ENCODE data around the gene UBR4.

The UBR4 gene

DNA sequence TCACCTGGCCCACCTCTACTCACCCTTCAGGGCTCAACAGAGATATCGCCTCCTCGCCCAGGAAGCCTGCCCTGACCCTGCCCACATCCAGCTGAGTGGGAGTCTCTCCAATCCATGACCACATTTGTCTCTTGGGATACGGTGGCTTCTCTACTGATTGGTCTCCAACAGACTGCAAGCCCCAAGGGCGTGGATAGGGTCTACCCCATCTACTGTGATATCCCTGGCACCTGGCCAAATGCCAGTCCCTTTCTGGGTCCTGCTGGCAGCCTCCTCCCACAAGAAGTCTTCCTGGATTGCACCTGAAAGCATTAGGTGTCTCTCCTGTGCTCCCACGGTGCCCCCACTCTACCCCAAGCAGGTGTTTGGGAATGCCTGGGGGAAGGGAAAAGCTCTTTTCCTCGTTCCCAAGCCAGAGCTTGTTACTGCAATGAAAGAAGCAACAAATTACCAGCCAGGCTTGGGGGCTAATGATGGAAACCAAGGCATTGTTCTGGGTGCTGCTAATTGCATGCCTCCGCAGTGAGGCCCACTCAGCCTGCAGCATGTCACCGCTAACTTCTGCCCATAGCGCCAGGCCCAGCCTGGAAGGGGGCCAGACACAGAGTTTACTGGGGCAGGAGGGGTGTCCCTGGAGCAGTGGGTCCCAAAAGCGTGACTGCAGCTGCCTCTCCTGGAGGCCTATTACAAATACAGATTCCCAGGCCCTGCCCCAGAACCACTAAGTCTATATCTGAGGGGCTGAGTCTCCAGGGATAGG, 162.9 kb downstream of the UBR4 start:
- DNase-seq: no peak

DNA sequence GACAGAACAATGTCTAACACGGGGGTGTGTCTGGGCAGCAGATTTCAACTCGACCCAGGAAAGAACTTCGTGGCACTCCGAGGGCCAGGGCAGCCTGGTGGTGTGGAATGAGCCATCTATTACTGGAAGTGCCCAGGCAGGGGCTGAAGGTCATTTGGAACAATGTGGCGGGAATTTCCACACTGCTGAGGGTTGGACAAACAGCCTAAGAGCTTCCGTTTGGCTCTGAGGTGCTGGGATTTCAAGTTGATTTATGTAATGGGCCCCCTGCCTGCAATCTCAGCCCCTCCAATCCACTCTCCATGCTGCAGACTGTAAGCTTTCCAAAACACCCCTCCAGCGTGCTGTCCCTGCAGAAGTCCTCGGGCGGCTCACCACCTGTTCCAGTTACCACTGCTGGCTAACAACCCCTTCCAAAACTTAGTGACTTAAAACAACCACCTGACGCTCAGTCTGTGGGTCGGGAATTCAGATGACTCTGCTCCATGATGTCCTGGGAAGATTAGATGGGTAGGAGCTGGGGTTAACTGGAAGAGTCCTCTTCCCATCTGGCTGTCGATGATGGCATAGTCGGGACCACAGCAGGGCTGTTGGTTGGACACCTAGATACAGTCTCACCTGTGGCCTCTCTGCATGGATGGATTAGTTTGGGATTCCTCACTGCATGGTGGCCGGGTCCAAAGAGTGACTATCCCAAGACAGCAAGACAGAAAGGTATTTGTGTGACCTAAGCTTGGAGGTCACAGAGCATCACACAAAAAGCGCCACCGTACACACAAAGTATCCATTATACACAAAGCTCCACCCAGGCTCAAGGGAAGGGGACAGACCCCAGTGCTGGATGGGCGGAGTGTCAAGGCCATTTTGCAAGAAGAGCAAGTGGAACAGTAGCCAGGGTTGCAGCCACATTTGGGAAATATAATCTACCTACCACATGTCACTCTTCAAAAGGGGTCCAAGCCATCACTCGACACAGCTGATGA, 163.9 kb downstream of the UBR4 start:
- no peak for DNase-seq

DNA sequence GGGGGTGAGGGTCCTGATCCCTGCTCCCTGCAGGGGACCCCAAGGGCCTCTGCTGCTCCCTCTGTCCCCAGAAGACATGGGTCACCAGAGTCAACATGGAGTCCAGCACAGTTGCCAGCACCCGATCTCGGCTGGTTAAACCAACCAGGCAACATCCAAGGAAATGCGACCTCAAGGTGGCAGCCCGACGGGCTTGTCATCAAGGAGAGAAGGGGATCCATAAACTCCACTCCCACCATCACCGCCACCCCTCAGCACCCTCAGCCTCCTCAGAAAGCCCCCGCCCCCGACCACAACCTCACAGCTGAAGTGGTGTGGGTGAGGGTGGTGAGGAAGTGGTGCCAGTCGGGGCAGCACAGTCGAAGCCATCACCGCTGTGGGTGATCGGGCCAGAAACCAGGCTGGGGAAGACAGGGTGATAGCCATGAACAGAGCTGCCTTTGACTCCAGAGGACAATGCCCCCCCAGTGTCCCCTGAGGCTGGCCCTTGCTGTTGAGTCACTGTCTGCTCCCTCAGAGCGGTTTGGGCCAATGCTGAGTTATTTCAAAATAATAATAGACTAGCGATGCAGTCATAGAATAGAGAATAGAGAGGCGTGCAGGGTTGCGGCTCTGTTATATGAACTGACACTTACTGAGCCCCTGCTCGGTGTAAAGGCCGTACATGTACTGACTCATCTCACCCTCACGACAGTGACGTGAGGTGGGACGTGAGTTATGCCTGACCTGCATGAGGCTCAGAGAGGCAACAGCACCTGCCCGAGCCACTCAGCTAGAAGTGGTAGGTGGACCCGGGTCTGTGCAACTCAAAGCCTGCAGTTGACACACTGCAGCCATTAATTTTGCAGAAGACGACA, 164.9 kb downstream of the UBR4 start:
- peak in 1 of 2 experiments; percentile 38 for DNase-seq

DNA sequence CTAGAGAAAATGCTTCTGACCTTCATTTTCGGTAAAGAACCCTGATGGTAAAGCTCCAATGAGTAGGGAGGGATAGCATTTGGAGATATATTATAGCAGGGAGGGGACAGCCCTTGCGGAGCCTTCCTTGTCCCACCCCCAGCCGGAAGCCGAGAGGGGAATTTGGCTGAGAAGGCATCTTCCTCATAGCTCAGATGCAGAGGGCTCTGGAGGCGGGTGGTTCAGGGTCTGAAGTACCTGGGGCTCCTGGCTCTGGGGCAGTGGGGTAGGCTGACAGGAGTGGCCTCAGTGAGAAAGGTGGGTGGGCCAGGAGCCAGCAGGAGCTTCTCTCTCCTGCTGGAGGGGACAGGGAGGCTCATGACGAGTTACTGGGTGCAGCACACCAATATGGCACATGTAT, 165.6 kb downstream of the UBR4 start:
- no peak for DNase-seq

DNA sequence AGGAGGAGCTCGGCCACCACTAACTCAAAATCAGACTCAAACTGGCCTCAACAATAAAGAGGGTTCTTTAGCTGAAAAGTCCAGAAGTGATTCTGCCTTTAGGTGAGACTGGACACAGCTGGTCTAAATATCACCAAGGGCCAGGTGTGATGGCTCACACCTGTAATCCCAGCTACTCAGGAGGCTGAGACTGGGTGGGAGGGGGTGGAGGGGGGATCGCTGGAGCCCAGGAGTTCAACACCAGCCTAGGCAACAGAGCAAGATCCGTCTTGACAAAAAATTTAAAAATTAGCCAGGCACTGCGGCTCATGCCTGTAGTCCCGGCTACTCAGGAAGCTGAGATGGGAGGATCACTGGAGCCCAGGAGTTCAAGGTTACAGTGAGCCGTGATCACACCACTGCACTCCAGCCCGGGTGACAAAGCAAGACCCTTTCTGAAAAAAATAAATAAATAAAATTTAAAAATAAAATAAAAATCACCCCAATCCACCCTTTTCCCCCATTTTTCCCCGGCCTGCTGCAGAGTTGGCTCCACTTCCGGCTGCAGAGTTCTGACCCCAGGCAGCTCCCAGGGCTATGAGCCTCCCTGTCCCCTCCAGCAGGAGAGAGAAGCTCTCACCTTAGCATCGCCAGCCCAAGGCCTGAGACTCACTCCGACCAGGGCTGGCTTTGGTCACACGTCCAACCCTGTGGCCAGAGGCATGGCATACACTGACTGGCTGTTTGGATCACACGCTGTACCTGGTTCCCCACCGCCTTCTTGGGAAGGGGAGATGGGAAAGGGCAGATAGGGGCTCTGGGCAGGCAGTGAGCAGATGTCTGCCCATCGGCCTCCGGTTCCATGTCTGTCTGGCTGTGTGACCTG, 166.3 kb downstream of the UBR4 start:
- no peak for DNase-seq

DNA sequence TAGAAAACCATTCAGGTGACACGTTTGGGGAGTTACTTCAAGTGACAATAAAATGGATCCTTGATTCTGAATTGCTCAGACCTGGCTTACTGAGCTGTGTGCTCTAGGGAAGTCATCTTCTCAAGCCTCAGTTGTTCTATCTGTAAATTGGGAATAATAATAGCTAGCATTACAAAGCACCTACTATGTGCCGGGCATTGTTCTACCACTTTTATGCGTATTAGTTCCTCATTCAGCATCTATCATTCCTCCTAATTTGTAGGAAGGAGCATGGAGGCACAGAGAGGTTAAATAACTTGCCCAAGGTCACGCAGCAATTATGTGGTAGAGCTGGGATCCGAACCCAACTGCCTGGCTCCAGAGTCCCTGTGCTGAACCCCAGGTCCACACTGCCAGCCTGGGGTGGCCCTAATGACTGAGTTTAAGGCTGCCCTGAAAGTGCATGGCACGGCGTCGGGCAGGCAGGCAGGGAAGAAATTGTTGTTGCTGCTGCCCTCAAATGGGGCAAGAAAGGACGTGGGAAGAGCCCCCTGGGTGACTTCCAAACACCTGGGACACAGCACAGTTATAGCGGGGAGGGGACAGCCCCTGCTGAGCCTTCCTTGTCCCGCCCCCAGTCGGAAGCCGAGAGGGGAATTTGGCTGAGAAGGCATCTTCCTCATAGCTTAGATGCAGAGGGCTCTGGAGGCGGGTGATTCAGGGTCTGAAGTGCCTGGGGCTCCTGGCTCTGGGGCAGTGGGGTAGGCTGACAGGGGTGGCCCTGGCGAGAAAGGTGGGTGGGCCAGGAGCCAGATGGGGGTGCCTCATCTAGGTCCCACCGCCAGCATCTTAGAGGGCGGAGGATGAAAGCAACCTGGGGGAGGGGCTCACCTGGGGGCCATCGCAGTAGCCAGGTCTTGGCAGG, 167.1 kb downstream of the UBR4 start:
- DNase-seq: no peak

DNA sequence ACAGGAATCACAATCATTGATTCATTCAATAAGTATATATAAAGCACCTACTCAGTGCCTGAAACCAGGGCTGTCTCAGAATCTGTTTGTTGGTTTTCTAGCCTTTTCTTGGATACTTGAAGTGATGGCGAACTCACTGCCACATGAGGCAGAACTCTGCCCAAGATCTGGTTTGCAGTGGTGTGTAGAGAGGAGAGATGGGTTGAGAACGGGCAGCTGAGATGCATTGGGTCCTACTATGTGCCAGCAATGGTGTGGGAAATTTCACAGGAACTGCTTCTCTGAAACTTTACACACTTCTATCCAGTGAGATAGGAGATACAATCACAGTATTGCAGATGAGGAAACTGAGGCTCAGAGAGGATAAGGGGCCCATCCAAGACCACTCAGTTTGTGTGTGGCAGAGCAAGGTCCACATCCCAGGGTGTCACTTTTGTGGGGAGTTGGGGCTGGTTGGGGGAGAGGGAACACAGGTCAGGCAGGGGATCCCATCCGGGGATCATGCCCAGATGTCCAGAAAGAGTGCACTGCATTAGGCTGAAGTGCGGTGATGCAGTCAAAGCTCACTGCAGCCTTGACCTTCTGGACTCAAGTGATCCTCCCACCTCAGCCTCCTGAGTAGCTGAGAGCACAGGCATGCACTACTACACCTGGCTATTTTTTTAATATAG, 169.9 kb downstream of the UBR4 start:
- no peak for DNase-seq

DNA sequence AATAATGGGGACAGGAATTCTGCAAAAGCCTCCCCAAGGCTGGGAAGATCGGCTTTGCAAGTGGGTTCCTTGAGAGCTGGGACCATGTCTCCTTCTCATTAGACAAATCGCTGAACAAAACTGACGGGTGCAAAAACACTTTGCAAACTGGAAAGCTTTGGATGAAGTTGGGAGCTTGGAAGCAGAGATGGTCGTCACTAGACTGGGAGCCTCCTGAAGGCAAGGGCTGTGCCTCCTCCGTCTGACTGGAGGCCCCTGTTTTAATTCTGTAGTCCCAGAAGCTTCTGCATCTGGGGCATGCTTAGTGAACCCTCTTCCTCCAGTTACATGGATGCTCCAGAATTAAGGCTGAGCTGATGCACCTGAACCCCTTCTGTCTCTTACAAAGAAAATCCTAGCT, 171.3 kb downstream of the UBR4 start:
- no peak for DNase-seq

DNA sequence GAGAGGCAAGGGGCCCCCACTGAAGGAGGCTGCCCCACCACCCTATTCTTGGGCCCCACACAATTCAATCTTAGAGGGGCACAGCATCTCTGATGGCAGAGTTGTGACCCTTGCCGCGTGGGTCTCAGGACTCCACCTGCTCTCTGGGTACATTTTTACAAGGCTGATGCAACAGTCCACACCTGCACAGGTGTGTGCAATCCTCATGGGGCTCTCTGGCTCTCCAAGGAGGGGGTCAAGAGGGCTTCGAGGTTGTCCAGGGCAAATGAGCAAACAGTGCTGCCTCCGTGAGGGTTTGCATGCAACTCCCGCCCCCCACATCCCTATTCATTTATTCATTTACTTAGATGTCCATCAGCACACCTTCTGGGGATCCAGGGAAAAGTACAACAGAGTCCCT, 172.0 kb downstream of the UBR4 start:
- DNase-seq: no peak

DNA sequence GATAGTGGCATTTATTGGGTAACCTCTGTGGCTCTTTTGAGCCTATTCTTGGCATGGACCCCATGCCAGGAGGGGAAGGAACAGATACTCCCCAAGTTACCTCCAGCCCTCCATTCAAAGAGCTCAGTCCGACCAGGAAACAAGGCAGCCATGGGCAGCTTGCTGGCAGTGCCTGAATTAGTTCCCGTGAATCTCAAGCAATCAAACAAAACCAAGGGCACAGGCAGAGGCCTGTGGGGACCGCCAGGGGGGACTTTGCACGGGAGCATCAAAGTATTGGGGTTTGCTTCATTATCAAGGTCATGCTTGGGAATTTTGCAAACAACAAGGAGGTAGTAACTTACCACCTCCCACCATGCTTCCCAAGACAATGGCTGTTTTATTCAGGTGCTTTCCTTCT, 172.4 kb downstream of the UBR4 start:
- DNase-seq: no peak

DNA sequence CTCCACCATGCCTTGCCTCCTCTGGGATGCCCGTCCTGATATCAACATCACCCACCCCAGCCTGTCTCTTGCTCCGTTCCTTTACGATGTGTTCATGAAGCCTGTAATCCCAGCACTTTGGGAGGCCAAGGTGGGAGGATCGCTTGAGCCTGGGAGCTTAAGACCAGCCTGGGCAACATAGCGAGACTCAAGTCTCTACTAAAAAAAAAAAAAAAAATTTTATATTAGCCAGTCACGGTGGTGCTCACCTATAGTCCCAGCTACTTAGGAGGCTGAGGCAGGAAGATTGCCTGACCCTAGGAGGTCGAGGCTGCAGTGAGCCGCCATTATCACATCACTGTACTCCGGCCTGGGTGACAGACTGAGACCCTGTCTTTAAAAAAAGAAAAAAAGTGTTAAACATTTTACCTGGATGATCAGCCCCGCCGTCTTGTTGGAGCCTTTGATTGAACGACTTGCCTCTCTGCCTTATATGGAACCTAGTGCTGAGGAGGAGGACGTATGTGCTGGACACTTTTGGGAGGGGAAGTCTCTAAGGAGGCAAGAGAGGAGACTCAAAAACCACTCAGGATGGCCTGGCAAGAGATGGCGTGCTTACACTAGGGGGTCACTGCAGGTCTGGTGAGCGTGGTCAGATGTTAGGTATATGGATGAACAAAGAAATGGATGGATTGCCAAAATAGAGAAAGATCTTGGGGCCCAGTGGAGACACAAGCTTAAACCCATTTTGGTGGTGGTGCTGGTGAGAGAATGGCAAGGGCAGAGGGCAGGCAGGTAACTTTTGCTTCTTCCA, 173.1 kb downstream of the UBR4 start:
- no peak for DNase-seq

DNA sequence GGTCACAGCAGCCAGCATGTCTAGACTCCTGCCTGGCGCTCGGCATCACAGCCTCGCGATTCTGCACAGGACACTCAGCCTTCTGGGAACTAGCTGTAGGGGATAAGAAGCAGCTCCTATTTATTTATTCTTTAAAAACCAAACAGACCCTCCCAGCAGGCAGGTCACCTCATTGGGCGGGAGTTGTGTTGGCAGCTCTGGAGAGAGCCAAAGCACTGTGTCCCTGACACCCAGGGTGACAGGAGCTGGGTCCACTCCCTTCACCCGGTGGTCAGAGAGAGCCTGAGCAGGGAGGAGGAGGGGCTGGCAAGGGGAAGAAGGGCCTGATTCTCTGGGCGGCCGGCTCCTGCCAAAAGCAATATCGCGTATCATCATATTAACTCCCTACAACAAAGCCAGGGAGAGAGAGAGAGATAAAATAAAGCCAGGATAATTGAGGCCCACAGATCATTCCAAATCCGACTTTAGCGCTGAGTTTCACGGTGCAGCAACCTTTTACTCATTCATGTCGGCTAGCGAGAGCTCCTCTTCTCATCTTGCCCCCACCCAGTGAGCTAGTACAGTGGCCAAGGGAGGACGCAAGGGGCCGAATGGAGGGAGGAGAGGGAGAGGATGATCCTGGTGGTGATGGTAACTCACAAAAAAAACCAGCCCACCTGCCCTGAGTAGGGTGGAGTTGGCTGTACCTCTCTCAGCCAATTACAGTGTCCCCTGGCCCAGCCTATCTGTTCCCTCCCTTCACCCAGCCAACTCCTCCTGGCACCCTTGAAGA, 173.8 kb downstream of the UBR4 start:
- DNase-seq: no peak

DNA sequence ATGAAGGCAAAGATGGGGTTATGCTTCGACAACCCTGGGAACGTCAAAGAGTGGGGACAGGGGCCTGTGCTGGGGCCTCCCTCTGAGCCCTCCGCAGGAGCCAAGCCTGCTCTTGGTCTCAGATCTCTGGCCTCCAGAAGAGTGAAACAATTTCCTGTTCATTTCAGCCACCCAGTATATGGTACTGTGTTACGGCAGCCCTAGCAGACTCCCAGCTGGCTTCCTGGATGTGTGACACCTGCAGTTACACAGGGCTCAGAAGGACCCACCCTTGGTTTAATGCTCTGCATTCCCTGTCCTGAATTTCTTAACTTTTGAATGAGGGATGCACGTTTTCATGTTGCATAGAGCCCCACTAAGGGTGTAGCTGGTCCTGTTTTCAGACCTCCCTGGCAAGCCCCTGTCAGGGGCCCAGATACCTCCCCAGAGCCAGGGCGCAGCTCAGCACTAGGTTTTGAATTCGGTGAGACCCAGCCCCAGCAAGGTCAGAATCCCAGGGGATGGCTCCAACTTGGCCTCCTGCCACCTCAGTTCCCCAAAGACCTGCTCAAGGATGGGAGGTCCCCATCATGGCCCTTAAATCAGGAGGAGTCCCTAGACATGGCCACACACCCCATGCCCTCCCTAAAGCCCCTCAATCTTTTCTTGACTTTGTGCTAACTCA, 174.6 kb downstream of the UBR4 start:
- DNase-seq: no peak

DNA sequence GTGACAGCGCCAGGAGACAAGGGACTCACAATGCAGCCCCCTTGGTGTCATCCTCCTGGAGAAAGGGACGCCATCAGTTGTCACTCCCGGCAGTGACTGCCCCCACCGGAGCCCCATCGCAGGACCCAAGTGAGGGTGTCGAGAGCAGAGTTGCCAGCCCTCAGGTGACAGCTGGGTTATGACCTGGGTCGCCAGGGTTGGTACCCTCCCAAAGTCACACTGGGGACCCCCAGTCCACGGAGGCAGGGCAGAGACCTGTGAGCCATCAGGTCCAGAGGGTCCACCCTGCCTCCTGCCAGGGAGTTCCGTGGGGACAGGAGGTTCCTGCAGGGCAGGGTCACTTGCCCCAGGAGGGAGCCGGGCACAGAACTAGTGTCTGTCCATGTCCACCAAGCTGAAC, 175.3 kb downstream of the UBR4 start:
- no peak for DNase-seq

DNA sequence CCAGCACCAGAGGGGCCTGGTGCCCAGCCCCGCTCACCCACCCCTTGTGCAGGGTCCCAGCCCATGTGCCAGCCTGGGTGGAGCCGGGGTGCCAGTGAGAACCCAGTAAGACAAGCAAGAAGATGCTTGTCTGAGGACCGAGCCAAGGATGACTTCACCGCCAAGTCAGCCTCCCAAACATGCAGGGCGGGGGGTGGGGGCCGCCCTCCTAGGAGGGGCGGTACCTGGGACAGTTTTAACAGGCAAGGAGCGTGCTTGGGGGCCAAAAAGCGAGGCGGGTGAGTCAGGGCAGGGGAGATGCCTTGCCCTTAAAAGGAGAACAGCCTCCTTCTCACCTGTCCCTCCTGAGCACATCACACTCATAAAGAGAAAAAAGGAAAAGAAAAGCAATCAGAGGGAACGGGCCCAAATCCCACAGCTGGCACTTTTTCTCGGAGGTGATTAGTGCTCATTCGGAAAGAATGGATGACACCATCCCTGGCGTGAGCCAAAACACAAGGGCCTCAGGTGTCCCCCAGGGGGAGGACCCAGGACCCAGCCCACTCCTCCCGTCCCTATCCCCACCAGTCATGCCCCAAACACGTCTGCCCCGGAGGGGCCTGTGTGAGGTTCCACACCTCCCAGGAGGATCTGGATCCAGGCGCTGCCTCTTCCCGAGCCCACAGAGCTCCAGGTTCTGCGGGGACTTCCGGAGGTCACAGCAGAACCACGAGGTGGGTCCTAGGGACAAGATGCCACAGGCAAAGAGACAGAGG, 176.0 kb downstream of the UBR4 start:
- DNase-seq: no peak

DNA sequence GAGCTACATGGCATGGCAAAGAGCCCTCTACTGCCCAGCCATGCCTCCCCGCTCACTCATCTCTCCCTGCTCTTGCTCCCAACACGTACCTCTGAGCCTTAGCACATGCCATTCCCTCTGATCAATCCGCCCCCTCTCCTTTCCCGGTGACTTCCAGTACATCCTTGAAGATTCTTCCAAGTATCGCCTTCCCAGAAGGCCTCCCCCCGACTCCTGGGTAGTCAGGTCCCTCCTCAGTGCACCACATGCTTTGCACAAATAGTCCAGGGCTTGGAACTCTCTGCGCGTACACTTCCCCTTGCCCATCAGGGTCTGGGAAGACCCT, 176.6 kb downstream of the UBR4 start:
- no peak for DNase-seq

DNA sequence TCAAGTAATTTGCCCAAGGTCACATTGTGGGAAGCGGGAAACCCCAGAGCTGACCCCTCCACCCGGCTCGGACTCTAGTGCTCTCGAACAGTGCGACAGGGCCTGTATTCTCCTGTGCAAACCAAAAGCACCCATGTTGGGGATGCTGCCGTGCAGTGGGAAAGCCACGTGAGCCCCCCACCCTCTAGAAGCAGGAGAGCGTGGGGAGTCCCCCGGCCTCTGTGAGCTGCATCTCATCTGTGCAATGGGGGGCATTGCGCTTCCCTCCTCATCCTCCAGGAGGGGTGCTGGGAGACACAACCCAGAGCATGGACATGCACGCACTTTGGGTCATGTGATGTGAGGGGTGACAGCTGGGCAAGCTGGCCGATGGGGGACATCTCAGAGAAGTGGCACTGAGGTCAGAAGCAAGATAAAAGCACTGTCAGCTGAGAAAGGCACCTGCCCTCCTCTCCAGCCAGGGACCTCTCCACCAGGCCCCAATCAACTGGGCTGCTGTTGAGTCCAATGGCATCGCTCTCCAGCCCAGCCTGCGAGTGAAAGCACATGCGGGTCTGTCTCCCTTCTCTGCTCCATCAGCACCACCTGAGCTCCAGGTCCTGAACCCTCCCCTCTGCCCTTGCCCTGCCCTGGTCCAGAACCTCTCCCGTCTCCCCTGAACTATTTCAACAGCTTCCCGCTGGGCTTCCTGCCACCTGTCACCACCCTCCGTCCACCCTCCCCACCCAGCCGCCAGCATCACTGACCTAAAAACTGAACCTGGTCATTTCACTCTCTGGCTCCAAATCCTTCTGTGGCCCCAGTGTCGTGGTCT, 177.2 kb downstream of the UBR4 start:
- DNase-seq: no peak

All from activated T-cell treated with anti-CD3 and anti-CD28 coated beads, Interleukin-2, amount 50 U/mL, for 48 hours (primary cell).